ENCODE data around the gene BGLAP.

DNA sequence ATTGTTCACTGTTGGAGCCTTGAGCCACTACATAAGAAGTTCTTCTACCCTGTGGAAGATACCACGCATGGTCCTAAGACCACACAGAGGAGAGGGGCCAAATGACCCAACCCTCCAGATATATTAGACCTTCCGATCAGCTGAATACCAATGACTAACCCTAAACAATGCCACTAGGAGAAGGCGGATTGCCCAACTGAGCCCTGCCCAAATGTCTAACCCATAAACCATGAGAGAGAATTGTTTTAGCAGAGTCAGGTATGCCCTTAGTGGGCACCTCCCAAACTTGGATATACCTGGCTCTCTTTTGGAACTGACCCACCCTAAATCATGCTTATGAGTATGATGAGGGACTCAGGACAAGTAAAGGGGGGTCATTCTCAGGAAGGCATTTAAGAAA is 28.3 kb downstream of the BGLAP start:
- TF ChIP-seq, protein P1, sequence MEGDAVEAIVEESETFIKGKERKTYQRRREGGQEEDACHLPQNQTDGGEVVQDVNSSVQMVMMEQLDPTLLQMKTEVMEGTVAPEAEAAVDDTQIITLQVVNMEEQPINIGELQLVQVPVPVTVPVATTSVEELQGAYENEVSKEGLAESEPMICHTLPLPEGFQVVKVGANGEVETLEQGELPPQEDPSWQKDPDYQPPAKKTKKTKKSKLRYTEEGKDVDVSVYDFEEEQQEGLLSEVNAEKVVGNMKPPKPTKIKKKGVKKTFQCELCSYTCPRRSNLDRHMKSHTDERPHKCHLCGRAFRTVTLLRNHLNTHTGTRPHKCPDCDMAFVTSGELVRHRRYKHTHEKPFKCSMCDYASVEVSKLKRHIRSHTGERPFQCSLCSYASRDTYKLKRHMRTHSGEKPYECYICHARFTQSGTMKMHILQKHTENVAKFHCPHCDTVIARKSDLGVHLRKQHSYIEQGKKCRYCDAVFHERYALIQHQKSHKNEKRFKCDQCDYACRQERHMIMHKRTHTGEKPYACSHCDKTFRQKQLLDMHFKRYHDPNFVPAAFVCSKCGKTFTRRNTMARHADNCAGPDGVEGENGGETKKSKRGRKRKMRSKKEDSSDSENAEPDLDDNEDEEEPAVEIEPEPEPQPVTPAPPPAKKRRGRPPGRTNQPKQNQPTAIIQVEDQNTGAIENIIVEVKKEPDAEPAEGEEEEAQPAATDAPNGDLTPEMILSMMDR (IDR thresholded peaks at IDR 0.05) = no peak
- TF ChIP-seq POLR2A (IDR thresholded peaks at IDR 0.05) = no peak

Data from uterus (tissue), 2 donors.